IPS-15b (cell line): ENCODE measurements around the gene FER.
"Not testable (repeated sequence)": the region's sequence is repeated elsewhere in the genome, so short reads cannot be mapped to it uniquely, and the experiment has no call there.

ENCODE experiments used
- H3K27me3 ChIP-seq: one replicate; pipeline ENCODE4 v1.6.1; 2013; ENCODE audit warnings: low read length; ENCODE audit not compliant: control insufficient read depth, insufficient read depth
- H3K36me3 ChIP-seq: one replicate; pipeline ENCODE4 v1.6.1; 2013; ENCODE audit warnings: low read length; ENCODE audit not compliant: control insufficient read depth, insufficient read depth
- H3K4me1 ChIP-seq: one replicate; pipeline ENCODE4 v1.6.1; 2013; ENCODE audit warnings: mild to moderate bottlenecking, low read length; ENCODE audit not compliant: control insufficient read depth, insufficient read depth
- H3K4me3 ChIP-seq: one replicate; pipeline ENCODE4 v1.5.1; 2013; ENCODE audit warnings: low read depth, low read length
- H3K9ac ChIP-seq: one replicate; pipeline ENCODE4 v1.6.1; 2013; ENCODE audit warnings: low read depth, mild to moderate bottlenecking, low read length
- H3K9me3 ChIP-seq: one replicate; pipeline ENCODE4 v1.6.1; 2013; ENCODE audit warnings: mild to moderate bottlenecking, low read length; ENCODE audit not compliant: control insufficient read depth, insufficient read depth

FER gene

DNA sequence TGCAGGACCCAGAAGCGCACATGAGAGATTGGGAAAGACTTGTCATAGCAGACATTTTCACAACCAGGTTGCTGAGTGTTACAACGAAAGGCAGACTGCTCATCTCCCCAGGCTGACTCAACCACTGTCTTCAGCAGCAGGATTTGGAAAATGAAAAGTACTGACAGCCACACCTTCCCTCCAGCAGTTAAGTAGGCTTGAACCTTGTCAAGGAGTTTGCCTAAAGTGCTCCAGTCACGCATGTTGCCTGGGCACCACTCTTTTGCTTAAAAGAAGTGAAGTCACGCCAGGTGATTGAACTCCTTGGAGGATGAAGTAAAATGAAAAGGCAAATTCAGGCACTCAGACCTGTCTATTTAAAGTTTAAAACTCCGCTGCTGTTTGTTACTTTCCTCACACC, 304.5 kb downstream of the FER start:
- H3K4me1 ChIP-seq, H3K4me3 ChIP-seq, H3K9me3 ChIP-seq, H3K27me3 ChIP-seq, H3K9ac ChIP-seq, H3K36me3 ChIP-seq: not testable (repeated sequence)

DNA sequence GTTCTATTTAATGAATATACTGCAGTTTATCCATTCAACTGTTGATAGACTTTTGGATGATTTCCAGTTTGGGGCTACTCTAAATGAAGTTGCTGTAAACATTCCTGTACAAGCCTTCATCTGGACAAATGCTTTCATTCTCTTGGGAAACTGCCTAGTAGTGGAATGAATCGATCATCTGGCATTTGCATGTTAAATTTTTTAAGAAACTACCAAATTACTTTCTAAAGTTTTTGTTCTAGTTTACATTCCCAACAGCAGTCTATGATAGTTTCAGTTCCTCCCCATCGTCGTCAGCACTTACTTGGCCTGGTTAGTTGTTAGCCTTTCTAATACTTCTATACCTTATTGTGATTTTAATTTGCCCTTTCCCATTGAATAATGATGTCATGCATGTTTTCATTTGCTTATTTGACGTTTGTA, 306.3 kb downstream of the FER start:
- Histone ChIP-seq H3K4me3 (no peak overlapping the region), H3K4me1 (no peaks in the 10 kb centered on the region), H3K9me3 (no peaks in the 10 kb centered on the region), H3K9ac (no peak overlapping the region), H3K27me3 (no peaks in the 10 kb centered on the region), H3K36me3 (no peaks in the 10 kb centered on the region)

DNA sequence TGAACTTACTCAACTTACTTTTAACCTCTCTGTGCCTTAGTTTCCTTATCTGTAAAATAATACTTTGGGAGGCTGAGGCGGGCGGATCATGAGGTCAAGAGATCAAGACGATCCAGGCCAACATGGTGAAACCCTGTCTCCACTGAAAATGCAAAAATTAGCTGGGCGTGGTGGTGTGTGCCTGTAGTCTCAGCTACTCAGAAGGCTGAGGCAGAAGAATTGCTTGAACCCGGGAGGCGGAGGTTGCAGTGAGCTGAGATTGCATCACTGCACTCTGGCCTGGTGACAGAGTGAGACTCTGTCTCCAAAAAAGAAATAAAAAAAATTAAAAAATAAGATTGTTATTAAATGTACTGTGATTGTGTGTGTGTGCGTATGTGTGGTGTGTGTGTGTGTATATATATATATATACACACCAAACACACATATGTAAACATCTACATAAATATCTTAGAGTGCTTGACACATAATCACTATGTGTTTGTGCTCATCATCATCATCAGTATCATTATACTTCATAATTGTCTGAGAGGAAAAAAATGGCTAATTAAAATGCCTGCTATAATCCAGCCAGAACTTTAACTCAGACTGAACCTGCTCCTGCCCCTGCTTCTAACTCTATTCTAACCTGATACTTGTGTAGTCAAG, 312.8 kb downstream of the FER start:
- Histone ChIP-seq H3K36me3 (no peaks in the 10 kb centered on the region), H3K4me3 (no peak overlapping the region), H3K9ac (no peak overlapping the region), H3K9me3 (no peaks in the 10 kb centered on the region), H3K27me3 (no peaks in the 10 kb centered on the region), H3K4me1 (no peaks in the 10 kb centered on the region)

DNA sequence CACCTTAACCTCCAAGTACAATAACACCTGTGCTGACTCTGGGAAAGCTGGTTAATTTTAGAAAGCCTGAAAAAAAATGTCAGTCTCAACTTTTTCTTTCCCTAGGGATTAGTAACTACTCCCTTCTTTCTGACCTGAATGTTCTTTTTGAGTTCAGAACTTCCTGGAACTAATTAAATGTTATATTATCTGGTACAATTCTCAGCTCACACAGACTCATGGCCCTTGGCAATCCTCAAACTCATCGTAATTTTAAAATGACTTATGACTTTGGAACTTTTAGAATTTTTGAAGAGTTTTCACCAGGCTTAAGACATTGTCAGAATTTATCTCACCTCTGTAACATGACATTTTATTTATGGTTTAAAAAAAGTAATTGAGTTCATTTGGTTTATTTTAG, 315.0 kb downstream of the FER start:
- H3K4me1 ChIP-seq, result no peaks in the 10 kb centered on the region
- no peaks in the 10 kb centered on the region for H3K36me3 ChIP-seq
- no peak overlapping the region for H3K4me3 ChIP-seq
- H3K9ac ChIP-seq, result no peak overlapping the region
- H3K27me3 ChIP-seq, result no peaks in the 10 kb centered on the region
- no peaks in the 10 kb centered on the region for H3K9me3 ChIP-seq

DNA sequence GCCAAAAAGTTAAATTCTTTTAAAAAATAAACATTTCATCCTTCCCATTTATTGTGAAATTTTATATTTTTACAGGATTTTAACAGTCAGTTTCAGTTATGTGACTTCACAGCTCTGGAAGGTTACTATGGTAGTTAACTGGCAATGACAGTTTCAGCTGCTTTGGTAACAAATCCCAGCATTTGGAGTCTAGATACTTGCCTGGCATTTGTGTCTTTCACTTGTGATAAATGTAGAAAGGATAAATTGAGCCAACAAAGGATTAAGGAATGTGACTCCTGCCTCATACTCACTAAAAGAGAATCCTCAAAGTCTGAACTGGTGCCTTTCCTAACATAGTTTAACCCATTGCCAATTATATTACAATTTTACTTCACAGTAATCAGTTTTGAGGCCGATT, 315.5 kb downstream of the FER start:
- Histone ChIP-seq H3K9me3 (no peaks in the 10 kb centered on the region), H3K4me1 (no peaks in the 10 kb centered on the region), H3K4me3 (no peak overlapping the region), H3K27me3 (no peaks in the 10 kb centered on the region), H3K36me3 (no peaks in the 10 kb centered on the region), H3K9ac (no peak overlapping the region)

DNA sequence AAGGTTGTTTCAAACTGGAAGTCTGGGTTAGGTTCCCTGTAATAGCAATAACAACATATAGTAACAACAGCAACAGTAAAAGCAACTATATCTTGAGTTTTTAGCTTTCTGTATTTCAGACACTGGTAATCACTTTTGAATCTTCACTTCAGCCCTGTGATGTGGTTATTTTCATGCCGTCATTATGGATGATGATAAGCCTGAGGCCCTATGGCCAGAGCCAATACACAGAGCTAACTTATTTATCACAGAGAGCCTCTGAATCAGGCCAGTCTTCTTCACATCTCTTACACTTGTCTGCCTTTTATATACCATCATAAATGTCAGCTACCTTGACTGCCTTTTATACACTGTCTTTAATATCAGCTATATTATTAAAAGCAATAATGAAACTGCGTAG, 329.0 kb downstream of the FER start:
- Histone ChIP-seq H3K4me1 (no peaks in the 10 kb centered on the region), H3K27me3 (no peaks in the 10 kb centered on the region), H3K36me3 (no peaks in the 10 kb centered on the region), H3K9ac (no peak overlapping the region), H3K9me3 (no peaks in the 10 kb centered on the region), H3K4me3 (no peak overlapping the region)

DNA sequence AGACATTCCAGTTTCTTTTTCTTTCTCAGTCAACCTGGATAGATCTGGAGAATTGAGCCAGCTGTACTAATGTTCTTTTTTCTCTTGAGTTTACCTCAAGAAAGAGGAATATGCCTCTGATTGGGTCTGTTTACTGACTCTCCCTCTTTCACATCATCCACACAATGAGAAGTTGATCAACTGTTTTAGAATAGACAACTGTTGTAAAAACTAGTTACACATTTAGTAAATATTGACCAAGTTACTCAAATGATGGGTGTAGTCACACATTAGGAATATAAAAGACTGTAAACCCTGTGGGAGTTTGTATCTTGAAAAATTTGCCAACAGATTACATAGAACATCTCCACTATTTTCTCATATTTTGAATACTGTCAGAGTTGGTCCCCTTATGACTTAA, 330.8 kb downstream of the FER start:
- Histone ChIP-seq H3K27me3 (no peaks in the 10 kb centered on the region), H3K9ac (no peak overlapping the region), H3K9me3 (no peaks in the 10 kb centered on the region), H3K36me3 (no peaks in the 10 kb centered on the region), H3K4me3 (no peak overlapping the region), H3K4me1 (no peaks in the 10 kb centered on the region)

DNA sequence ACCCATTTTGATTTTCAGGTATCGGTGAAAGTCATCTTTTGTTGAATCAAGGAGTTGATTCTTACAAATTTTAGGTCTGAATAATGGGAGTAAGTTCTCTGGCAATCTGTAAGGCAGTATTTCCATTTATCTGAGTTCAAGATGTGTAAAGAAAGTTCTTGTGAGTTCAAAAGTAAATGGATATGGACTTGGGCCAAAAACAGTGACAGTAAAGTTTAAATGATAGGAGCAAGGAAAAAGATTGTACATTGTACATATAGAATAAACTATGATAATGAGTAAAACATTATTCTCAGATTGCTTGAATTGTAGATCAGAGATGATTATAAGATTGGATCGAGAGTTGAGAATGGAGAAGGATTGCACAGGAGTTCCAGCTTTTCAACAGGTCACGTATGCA, 332.8 kb downstream of the FER start:
- Histone ChIP-seq H3K9me3 (no peaks in the 10 kb centered on the region), H3K9ac (no peak overlapping the region)

DNA sequence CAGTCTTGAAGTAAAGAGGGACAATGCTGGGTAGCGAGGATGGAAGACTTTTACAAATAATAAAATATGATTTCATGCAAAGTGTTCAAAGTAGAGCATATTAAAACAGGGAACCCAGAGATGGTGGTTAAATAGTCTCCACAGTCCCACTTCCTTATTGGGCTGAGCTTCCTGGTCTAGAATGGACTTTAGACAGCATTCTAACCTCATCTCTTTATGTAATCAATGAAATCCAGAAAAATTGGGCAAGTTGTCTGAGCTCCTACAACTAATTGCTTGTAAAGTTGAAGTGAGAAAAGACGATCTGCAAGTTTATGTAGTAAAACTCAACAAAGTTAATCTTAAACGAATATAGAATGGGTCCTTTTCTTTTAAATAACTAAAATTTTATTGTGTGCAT, 333.2 kb downstream of the FER start:
- H3K36me3 ChIP-seq, result no peaks in the 10 kb centered on the region
- H3K4me1 ChIP-seq, result no peaks in the 10 kb centered on the region
- H3K4me3 ChIP-seq, result no peak overlapping the region
- H3K9ac ChIP-seq, result no peak overlapping the region
- H3K27me3 ChIP-seq, result no peaks in the 10 kb centered on the region
- no peaks in the 10 kb centered on the region for H3K9me3 ChIP-seq

More for the DNA sequence above, 332.8 kb downstream of the FER start:
- Histone ChIP-seq H3K4me3 (no peak overlapping the region), H3K36me3 (no peaks in the 10 kb centered on the region), H3K27me3 (no peaks in the 10 kb centered on the region), H3K4me1 (no peaks in the 10 kb centered on the region)

DNA sequence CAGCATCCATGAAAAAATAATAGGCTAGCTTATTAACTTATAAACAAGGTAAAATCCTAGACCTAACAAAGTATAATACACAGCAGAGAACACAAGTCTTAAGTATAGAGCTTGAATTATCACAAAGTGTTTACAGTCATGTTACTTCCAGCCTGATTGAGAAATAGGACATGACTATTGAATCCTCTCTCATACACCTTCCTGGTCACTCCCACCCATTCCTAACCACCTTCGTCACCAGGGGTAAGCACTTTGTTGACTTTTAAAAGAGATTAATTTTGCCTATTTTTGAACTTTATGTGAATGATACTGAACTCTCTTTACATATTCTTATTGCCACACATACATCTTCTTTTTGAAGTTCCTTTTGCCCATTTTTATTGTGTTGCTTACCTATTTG, 336.2 kb downstream of the FER start:
- no peak overlapping the region for H3K4me3 ChIP-seq

DNA sequence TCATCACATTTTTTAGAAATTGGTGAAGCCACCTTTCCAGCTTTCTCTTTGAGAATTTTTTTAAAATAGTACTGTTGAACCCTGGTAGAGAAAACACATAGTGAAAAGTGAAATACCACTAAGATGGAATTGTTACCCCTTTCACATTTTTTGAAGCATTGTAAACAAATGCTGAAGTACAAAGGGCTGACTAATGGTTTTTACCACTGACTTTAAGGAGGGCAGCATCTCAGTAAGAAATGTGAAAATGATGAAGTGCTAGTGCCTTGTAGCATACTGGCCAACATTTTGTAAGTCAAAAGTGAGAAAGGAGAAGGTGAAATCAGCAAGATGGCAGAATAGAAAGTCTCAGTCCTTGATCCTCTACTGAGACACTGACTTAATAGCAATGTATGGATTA, 341.5 kb downstream of the FER start:
- Histone ChIP-seq H3K9ac (no peak overlapping the region), H3K9me3 (no peaks in the 10 kb centered on the region), H3K36me3 (no peaks in the 10 kb centered on the region), H3K27me3 (no peaks in the 10 kb centered on the region), H3K4me3 (no peak overlapping the region), H3K4me1 (no peaks in the 10 kb centered on the region)

More for the DNA sequence above, 336.2 kb downstream of the FER start:
- H3K9me3 ChIP-seq, result no peaks in the 10 kb centered on the region
- H3K27me3 ChIP-seq, result no peaks in the 10 kb centered on the region
- no peaks in the 10 kb centered on the region for H3K36me3 ChIP-seq
- H3K9ac ChIP-seq, result no peak overlapping the region
- no peaks in the 10 kb centered on the region for H3K4me1 ChIP-seq

DNA sequence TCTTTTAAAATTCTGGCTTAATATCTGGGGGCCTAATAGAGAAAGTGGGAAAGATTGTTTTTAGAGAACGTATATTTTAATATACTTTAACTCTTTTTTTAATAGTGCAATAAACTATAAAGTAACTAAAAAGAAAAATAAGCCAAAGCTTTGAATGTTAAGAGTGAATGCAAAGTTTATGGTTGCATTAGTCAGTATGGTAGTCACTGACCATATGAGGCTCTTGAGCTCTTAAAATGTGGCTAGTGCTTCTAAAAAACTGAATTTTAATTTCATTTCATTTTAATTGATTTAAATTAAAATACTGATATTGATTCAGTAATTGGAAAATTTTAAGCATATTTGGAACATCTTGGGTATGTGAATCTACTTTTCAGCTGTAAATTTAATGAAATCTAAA, 351.4 kb downstream of the FER start:
- no peak overlapping the region for H3K4me3 ChIP-seq

More for the DNA sequence above, 351.4 kb downstream of the FER start:
- Histone ChIP-seq H3K27me3 (no peaks in the 10 kb centered on the region), H3K9ac (no peak overlapping the region), H3K4me1 (no peaks in the 10 kb centered on the region), H3K9me3 (no peaks in the 10 kb centered on the region), H3K36me3 (no peaks in the 10 kb centered on the region)
